ENCODE data around the gene DSN1.

The DSN1 gene

GRCh38 chr20:36784900-36785299, 11.3 kb upstream of the DSN1 start:
- Histone ChIP-seq H3K27ac (ENCODE audit: low read depth, low read length, poor library complexity, severe bottlenecking) (no peak overlapping the region), H3K36me3 (ENCODE audit: insufficient read depth, low read length) (peaks cover 11% of the 10 kb centered on the region; the same call in 1 of the 2 replicates), H3K27me3 (ENCODE audit: insufficient read depth, low read length) (no peaks in the 10 kb centered on the region), H3K4me1 (ENCODE audit: insufficient read depth, low read length, severe bottlenecking) (no peaks in the 10 kb centered on the region), H2AFZ (ENCODE audit: low read length) (no peak overlapping the region), H3F3A (ENCODE audit: insufficient read depth, low read length) (no peaks in the 10 kb centered on the region), H3K9ac (ENCODE audit: low read length) (no peak overlapping the region), H3K79me2 (ENCODE audit: insufficient read depth, low read length) (no peaks in the 10 kb centered on the region), H3K9me3 (ENCODE audit: low read length) (no peaks in the 10 kb centered on the region), H3K9me2 (ENCODE audit: low read depth, low read length) (no peaks in the 10 kb centered on the region), H4K20me1 (ENCODE audit: insufficient read depth, low read length) (no peaks in the 10 kb centered on the region), H3K4me3 (ENCODE audit: low read depth, low read length, poor library complexity, severe bottlenecking) (no peak overlapping the region), H3K4me2 (ENCODE audit: low read length) (no peak overlapping the region)
- TF ChIP-seq EZH2 (IDR thresholded peaks at IDR 0.05; ENCODE audit: borderline replicate concordance, low read length), result no peak
- no peak for TF ChIP-seq CTCF (IDR thresholded peaks at IDR 0.05; ENCODE audit: low read length)

GRCh38 chr20:36784116-36784515, 10.6 kb upstream of the DSN1 start:
- H3K9me3 ChIP-seq (ENCODE audit: low read length), result no peaks in the 10 kb centered on the region
- H3K9me2 ChIP-seq (ENCODE audit: low read depth, low read length), result no peaks in the 10 kb centered on the region
- H3K79me2 ChIP-seq (ENCODE audit: insufficient read depth, low read length), result no peaks in the 10 kb centered on the region
- peaks cover 11% of the 10 kb centered on the region; the same call in 1 of the 2 replicates for H3K36me3 ChIP-seq (ENCODE audit: insufficient read depth, low read length)
- H3K27ac ChIP-seq (ENCODE audit: low read depth, low read length, poor library complexity, severe bottlenecking), result no peak overlapping the region
- no peaks in the 10 kb centered on the region for H3F3A ChIP-seq (ENCODE audit: insufficient read depth, low read length)
- H4K20me1 ChIP-seq (ENCODE audit: insufficient read depth, low read length), result no peaks in the 10 kb centered on the region
- H3K4me1 ChIP-seq (ENCODE audit: insufficient read depth, low read length, severe bottlenecking), result no peaks in the 10 kb centered on the region
- no peak overlapping the region for H3K9ac ChIP-seq (ENCODE audit: low read length)
- no peak overlapping the region for H3K4me2 ChIP-seq (ENCODE audit: low read length)
- no peak overlapping the region for H3K4me3 ChIP-seq (ENCODE audit: low read depth, low read length, poor library complexity, severe bottlenecking)
- TF ChIP-seq CTCF (IDR thresholded peaks at IDR 0.05; ENCODE audit: low read length), result no peak
- TF ChIP-seq EZH2 (IDR thresholded peaks at IDR 0.05; ENCODE audit: borderline replicate concordance, low read length), result no peak
- H2AFZ ChIP-seq (ENCODE audit: low read length), result no peak overlapping the region
- H3K27me3 ChIP-seq (ENCODE audit: insufficient read depth, low read length), result no peaks in the 10 kb centered on the region

GRCh38 chr20:36779656-36780025, 6.1 kb upstream of the DSN1 start:
- H3K4me3 ChIP-seq (ENCODE audit: low read depth, low read length, poor library complexity, severe bottlenecking), result no peak overlapping the region
- no peaks in the 10 kb centered on the region for H3K27me3 ChIP-seq (ENCODE audit: insufficient read depth, low read length)
- peaks cover under 1% of the 10 kb centered on the region for H3K4me1 ChIP-seq (ENCODE audit: insufficient read depth, low read length, severe bottlenecking)
- no peaks in the 10 kb centered on the region for H3K36me3 ChIP-seq (ENCODE audit: insufficient read depth, low read length)
- no peak overlapping the region for H3K9ac ChIP-seq (ENCODE audit: low read length)
- no peaks in the 10 kb centered on the region for H3K9me2 ChIP-seq (ENCODE audit: low read depth, low read length)
- H2AFZ ChIP-seq (ENCODE audit: low read length), result no peak overlapping the region
- H3K4me2 ChIP-seq (ENCODE audit: low read length), result no peak overlapping the region
- no peaks in the 10 kb centered on the region for H4K20me1 ChIP-seq (ENCODE audit: insufficient read depth, low read length)
- H3K27ac ChIP-seq (ENCODE audit: low read depth, low read length, poor library complexity, severe bottlenecking), result no peak overlapping the region
- H3K79me2 ChIP-seq (ENCODE audit: insufficient read depth, low read length), result no peaks in the 10 kb centered on the region
- no peaks in the 10 kb centered on the region for H3F3A ChIP-seq (ENCODE audit: insufficient read depth, low read length)
- TF ChIP-seq EZH2 (IDR thresholded peaks at IDR 0.05; ENCODE audit: borderline replicate concordance, low read length) (no peak), CTCF (IDR thresholded peaks at IDR 0.05; ENCODE audit: low read length) (no peak)
- H3K9me3 ChIP-seq (ENCODE audit: low read length), result no peaks in the 10 kb centered on the region

Measured in OCI-LY1 (cell line).